Measurements from ENCODE around the gene INPP5F. TPM values are rescaled to one million over a fixed set of nuclear protein-coding genes. Genes with fewer than 3 reads are reported as not detected.

The INPP5F gene
- total and polyA plus RNA-seq, 10 of the 15 experiments (the other 5 are each of a cell fraction or from before 2014, with no cell fraction given) = 6.0 to 49.3 (median 34.3) TPM

DNA sequence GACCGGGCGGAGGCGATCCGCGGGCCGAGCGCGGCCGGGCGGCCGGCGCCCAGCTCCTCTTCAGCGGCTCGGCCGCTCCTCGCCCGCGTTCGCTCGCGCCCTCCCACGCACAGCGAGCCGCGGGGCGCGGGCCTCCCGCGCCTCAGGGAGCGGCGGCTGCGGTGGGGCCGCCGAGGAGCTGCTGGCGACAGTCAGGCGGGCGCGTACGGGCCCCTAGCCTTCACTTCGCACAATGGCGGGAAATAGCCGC lies 146.7 kb downstream of the INPP5F start, which contains the start of gene MCMBP:
TSS of gene MCMBP (minus strand) at position 234 of the 250 bp plus-strand sequence. CDS start 259 bp downstream, outside the sequence.
- POLR2A ChIA-PET = interaction anchor here (0.8 to 5.0 kb wide), 11 partner anchors 10 to 280 kb away, joined by 3 to 69 read pairs (median 5); partner anchors contain the start of genes INPP5F and SEC23IP
- Histone ChIP-seq H3K4me2 (ENCODE audit: control insufficient read depth, insufficient read depth) (peak within 1 kb of the TSS; percentile 94), H4K20me1 (ENCODE audit: control insufficient read depth, insufficient read depth) (no peaks in the 10 kb centered on the region), H3K9me3 (replicated peaks; ENCODE audit: control insufficient read depth, insufficient read depth, low read length) (no peaks in the 10 kb centered on the region), H3K9ac (ENCODE audit: control insufficient read depth, insufficient read depth, low read length) (peak within 1 kb of the TSS; percentile 84), H2AFZ (ENCODE audit: control insufficient read depth, low read depth, low read length) (peak within 1 kb of the TSS; percentile 96), H3K4me1 (ENCODE audit: control insufficient read depth, insufficient read depth, low read length) (peaks cover 9% of the 10 kb centered on the region), H3K79me2 (ENCODE audit: control insufficient read depth, insufficient read depth, low read length) (peaks cover 48% of the 10 kb centered on the region), H3K27me3 (replicated peaks in 1 of 2; ENCODE audit: control insufficient read depth in 2 of 2, insufficient read depth in 2 of 2, low read length in 1 of 2) (no peaks in the 10 kb centered on the region), H3K4me3 (peak within 1 kb of the TSS; percentile 85), H3K36me3 (ENCODE audit: control insufficient read depth in 2 of 2, insufficient read depth in 2 of 2, low read length in 1 of 2) (no peaks in the 10 kb centered on the region), H3K27ac (ENCODE audit: control insufficient read depth, insufficient read depth) (peak within 1 kb of the TSS; percentile 83)
- DNase-seq (ENCODE audit: low read depth, low spot score) (no peak), FAIRE-seq (no peak), ATAC-seq (no peak; the same call in 2 of the 3 replicates)
- BruUV-seq (replicated peaks) = no TSS peak
- in situ Hi-C loops (cut with MboI) = no loop called here
- 1% methylated on average over 42 of the region's 42 CpGs for WGBS (ENCODE audit: insufficient coverage, insufficient replicate concordance, low lambda C conversion rate, missing lambda C conversion rate)
- SMC1A ChIA-PET (ENCODE audit: uncharacterized antibody, unreplicated experiment) = interaction anchor here (1.0 to 2.4 kb wide), 7 partner anchors 9 to 185 kb away, joined by 3 to 11 read pairs (median 5); partner anchors contain the start of gene SEC23IP
- TF ChIP-seq GATAD2B (conservative IDR thresholded peaks at IDR 0.05; ENCODE audit: low read depth) (0 out of 2 replicates have a peak, but pooled peaks have one; percentile 86), CHD1 (IDR thresholded peaks at IDR 0.05; ENCODE audit: low read depth, low read length) (no peak; the same call in 1 of the 2 replicates), NR2F1 (conservative IDR thresholded peaks at IDR 0.05) (peak; percentile 58; the same call in 1 of the 2 replicates), LARP7 (IDR thresholded peaks at IDR 0.05) (peak; percentile 92; the same call in 1 of the 2 replicates), RB1 (IDR thresholded peaks at IDR 0.05; ENCODE audit: borderline replicate concordance) (peak; percentile 100; the same call in 1 of the 2 replicates), IRF4 (IDR thresholded peaks at IDR 0.05; ENCODE audit: low read depth, low read length) (no peak), POLR2A (IDR thresholded peaks at IDR 0.05; ENCODE audit: low read depth, low read length) (peak; percentile 77), GABPA (IDR thresholded peaks at IDR 0.05; ENCODE audit: low read depth) (no peak), BACH1 (IDR thresholded peaks at IDR 0.05; ENCODE audit: borderline replicate concordance) (peak; percentile 92; the same call in 1 of the 2 replicates), ZNF217 (IDR thresholded peaks at IDR 0.05) (0 out of 2 replicates have a peak, but pooled peaks have one; percentile 49), CREM (IDR thresholded peaks at IDR 0.05; ENCODE audit: low read depth) (no peak)
- TF ChIP-seq, protein P1, sequence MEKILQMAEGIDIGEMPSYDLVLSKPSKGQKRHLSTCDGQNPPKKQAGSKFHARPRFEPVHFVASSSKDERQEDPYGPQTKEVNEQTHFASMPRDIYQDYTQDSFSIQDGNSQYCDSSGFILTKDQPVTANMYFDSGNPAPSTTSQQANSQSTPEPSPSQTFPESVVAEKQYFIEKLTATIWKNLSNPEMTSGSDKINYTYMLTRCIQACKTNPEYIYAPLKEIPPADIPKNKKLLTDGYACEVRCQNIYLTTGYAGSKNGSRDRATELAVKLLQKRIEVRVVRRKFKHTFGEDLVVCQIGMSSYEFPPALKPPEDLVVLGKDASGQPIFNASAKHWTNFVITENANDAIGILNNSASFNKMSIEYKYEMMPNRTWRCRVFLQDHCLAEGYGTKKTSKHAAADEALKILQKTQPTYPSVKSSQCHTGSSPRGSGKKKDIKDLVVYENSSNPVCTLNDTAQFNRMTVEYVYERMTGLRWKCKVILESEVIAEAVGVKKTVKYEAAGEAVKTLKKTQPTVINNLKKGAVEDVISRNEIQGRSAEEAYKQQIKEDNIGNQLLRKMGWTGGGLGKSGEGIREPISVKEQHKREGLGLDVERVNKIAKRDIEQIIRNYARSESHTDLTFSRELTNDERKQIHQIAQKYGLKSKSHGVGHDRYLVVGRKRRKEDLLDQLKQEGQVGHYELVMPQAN (conservative IDR thresholded peaks at IDR 0.05) = peak; percentile 64
- TF ChIP-seq, protein P2, sequence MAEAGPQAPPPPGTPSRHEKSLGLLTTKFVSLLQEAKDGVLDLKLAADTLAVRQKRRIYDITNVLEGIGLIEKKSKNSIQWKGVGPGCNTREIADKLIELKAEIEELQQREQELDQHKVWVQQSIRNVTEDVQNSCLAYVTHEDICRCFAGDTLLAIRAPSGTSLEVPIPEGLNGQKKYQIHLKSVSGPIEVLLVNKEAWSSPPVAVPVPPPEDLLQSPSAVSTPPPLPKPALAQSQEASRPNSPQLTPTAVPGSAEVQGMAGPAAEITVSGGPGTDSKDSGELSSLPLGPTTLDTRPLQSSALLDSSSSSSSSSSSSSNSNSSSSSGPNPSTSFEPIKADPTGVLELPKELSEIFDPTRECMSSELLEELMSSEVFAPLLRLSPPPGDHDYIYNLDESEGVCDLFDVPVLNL (IDR thresholded peaks at IDR 0.05; ENCODE audit: low read depth, low read length) = peak; percentile 75; the same call in 1 of the 2 replicates
- TF ChIP-seq, protein P3, sequence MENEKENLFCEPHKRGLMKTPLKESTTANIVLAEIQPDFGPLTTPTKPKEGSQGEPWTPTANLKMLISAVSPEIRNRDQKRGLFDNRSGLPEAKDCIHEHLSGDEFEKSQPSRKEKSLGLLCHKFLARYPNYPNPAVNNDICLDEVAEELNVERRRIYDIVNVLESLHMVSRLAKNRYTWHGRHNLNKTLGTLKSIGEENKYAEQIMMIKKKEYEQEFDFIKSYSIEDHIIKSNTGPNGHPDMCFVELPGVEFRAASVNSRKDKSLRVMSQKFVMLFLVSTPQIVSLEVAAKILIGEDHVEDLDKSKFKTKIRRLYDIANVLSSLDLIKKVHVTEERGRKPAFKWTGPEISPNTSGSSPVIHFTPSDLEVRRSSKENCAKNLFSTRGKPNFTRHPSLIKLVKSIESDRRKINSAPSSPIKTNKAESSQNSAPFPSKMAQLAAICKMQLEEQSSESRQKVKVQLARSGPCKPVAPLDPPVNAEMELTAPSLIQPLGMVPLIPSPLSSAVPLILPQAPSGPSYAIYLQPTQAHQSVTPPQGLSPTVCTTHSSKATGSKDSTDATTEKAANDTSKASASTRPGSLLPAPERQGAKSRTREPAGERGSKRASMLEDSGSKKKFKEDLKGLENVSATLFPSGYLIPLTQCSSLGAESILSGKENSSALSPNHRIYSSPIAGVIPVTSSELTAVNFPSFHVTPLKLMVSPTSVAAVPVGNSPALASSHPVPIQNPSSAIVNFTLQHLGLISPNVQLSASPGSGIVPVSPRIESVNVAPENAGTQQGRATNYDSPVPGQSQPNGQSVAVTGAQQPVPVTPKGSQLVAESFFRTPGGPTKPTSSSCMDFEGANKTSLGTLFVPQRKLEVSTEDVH (IDR thresholded peaks at IDR 0.05; ENCODE audit: low read depth, partially characterized antibody) = no peak
- RAD21 ChIA-PET (ENCODE audit: unreplicated experiment) = interaction anchor here (1.1 to 5.5 kb wide), 11 partner anchors 11 to 464 kb away, joined by 3 to 54 read pairs (median 9); partner anchors contain the start of genes INPP5F and SEC23IP
- CTCF ChIA-PET = interaction anchor here (0.7 to 5.9 kb wide), 8 partner anchors 11 to 465 kb away, joined by 3 to 85 read pairs (median 8); partner anchors contain the start of gene SEC23IP
- intact Hi-C loops (cut with micrococcal nuclease; ENCODE audit: unreplicated experiment) = loop anchor here (5.0 kb wide), 1 partner anchor 275 kb away; the partner anchor contains the start of gene TIAL1
